Measurements from ENCODE around the gene FAM13A.

The FAM13A gene

DNA sequence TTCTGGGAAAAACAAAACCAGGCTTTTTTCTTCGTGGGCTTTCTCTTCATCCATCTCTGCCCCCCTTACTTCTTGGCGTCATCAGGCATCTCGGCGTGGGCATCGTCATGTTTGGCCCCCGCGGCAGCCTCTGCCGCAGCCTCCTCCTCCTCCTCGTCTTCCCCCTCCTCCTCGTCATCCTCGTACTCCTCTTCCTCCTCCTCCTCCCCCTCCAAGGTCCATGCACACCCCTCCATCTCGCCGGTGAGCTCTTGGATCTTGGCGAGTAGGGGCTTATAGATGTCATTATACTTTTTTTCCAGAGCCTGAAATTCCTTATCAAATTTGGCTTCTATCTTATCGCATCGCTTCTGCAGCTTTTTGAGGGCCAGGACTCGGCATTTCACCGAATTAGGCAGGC is 359.8 kb downstream of the FAM13A start:
- CTCF ChIA-PET, result no interaction called here
- no peak for DNase-seq (ENCODE audit: extremely low spot score)
- POLR2A ChIA-PET, result no interaction called here
- TF ChIP-seq NFRKB (IDR thresholded peaks at IDR 0.05), result no peak
- no peak for TF ChIP-seq TARDBP (IDR thresholded peaks at IDR 0.05)
- TF ChIP-seq CTBP1 (IDR thresholded peaks at IDR 0.05; ENCODE audit: borderline replicate concordance), result no peak
- TF ChIP-seq FOXK2 (IDR thresholded peaks at IDR 0.05), result no peak

DNA sequence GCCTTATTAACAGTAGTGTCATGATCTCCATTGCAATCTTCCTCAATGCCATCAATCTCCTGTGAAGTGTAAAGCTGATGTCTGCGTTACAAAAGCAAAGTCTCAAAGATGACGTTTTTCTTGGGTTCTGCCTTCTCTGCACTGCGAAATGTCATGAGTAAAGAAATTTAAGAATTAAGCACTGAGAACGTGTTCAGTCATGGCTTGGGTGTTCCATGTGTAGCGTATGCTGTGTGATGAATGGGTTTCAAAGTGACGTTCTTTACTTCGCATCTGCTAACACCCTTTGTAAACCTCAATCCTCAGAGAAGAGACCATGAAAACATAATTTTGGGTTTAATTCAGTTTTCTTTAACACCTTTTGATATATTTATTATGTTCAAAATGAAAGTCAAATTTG is 360.4 kb downstream of the FAM13A start:
- no peak for DNase-seq (ENCODE audit: extremely low spot score)
- CTCF ChIA-PET, result no interaction called here
- no peak for TF ChIP-seq FOXA1 (IDR thresholded peaks at IDR 0.05)
- no peak for TF ChIP-seq HDGF (IDR thresholded peaks at IDR 0.05; ENCODE audit: borderline replicate concordance)
- no peak for TF ChIP-seq CTBP1 (IDR thresholded peaks at IDR 0.05; ENCODE audit: borderline replicate concordance)
- no peak for TF ChIP-seq SUZ12 (IDR thresholded peaks at IDR 0.05)
- TF ChIP-seq ARNT (IDR thresholded peaks at IDR 0.05), result no peak
- no peak for TF ChIP-seq SP1 (IDR thresholded peaks at IDR 0.05)
- no peak for TF ChIP-seq NFRKB (IDR thresholded peaks at IDR 0.05)
- TF ChIP-seq L3MBTL2 (conservative IDR thresholded peaks at IDR 0.05), result no peak
- TF ChIP-seq, protein P1, sequence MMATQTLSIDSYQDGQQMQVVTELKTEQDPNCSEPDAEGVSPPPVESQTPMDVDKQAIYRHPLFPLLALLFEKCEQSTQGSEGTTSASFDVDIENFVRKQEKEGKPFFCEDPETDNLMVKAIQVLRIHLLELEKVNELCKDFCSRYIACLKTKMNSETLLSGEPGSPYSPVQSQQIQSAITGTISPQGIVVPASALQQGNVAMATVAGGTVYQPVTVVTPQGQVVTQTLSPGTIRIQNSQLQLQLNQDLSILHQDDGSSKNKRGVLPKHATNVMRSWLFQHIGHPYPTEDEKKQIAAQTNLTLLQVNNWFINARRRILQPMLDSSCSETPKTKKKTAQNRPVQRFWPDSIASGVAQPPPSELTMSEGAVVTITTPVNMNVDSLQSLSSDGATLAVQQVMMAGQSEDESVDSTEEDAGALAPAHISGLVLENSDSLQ (IDR thresholded peaks at IDR 0.05), result no peak
- TF ChIP-seq TARDBP (IDR thresholded peaks at IDR 0.05), result no peak
- no peak for TF ChIP-seq ZNF384 (IDR thresholded peaks at IDR 0.05)
- no peak for TF ChIP-seq ELF4 (IDR thresholded peaks at IDR 0.05)
- no peak for TF ChIP-seq BHLHE40 (IDR thresholded peaks at IDR 0.05; ENCODE audit: borderline replicate concordance)
- no peak for TF ChIP-seq FOXK2 (IDR thresholded peaks at IDR 0.05)
- no peak for TF ChIP-seq FOXM1 (IDR thresholded peaks at IDR 0.05; ENCODE audit: borderline replicate concordance)
- POLR2A ChIA-PET, result no interaction called here

DNA sequence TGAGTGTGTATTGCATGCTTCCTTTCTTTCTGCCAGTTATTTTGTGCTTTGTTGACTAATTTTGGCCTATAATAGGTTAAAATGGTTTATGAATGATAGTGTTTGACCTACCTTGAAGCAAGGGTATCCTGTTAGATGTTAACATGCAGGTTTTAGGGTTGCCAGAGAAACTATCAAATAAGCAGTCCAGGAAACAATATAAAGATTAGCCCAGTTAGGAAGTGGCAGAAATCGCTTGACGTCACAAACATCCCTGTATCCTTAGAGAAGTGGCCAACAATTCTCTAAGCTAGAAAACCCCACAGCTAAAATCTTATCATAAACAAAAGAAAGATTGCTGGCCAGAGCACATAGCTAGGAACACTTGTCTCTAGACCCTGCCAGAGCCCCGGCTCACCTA is 363.2 kb downstream of the FAM13A start:
- no peak for DNase-seq (ENCODE audit: extremely low spot score)
- CTCF ChIA-PET, result interaction anchor here (1.1 kb wide), 1 partner anchor 21 kb away, joined by 3 read pairs; no protein-coding TSS in a partner anchor
- TF ChIP-seq FOXM1 (IDR thresholded peaks at IDR 0.05; ENCODE audit: borderline replicate concordance) (no peak), L3MBTL2 (conservative IDR thresholded peaks at IDR 0.05) (no peak), LEF1 (IDR thresholded peaks at IDR 0.05; ENCODE audit: borderline replicate concordance) (no peak), ZNF384 (IDR thresholded peaks at IDR 0.05) (no peak), SUZ12 (IDR thresholded peaks at IDR 0.05) (no peak), BHLHE40 (IDR thresholded peaks at IDR 0.05; ENCODE audit: borderline replicate concordance) (no peak), TARDBP (IDR thresholded peaks at IDR 0.05) (no peak), NFRKB (IDR thresholded peaks at IDR 0.05) (no peak), ARNT (IDR thresholded peaks at IDR 0.05) (no peak), FOXK2 (IDR thresholded peaks at IDR 0.05) (no peak), FOXA1 (IDR thresholded peaks at IDR 0.05) (no peak), CTBP1 (IDR thresholded peaks at IDR 0.05; ENCODE audit: borderline replicate concordance) (no peak), HDGF (IDR thresholded peaks at IDR 0.05; ENCODE audit: borderline replicate concordance) (no peak), SP1 (IDR thresholded peaks at IDR 0.05) (no peak)
- TF ChIP-seq, protein P1 (IDR thresholded peaks at IDR 0.05), result no peak
- POLR2A ChIA-PET, result no interaction called here

DNA sequence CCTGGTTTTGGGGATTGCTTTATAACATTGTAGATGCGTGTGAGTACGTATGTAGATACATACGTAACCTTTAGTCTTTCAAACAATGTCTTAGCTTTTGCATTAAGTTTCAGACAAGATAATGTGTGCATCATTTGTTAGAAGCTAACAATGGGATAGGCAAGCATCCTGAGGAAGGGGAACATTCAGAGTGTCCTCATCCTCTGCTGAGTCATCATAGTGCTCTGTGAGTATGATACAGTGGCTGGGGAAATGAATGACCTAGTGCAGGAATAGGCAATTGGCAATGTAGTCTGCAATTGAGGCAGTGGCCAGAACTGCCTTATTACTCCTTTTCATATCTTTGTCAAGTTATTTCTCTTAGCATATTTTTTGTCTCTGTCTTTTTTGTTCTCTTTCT is 366.6 kb downstream of the FAM13A start:
- CTCF ChIA-PET, result no interaction called here

DNA sequence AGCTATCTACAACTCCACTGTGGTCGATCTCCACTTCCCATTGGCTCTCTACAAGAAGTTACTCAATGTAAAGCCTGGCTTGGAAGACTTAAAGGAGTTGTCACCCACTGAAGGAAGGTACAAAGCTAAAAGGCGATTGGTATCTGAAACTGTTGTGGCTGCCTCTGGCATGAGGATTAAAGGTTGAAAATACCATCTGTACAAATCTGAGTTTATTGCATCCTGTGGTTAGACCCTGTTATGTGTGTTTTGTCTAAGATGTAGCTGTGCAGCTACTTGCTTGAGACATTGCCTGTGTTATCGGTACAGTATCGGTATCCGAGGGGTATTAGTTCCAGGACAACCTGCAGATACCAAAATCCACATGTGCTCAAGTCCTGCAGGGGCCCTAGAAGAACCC is 375.8 kb downstream of the FAM13A start:
- no peak for DNase-seq (ENCODE audit: extremely low spot score)
- ChIA-PET CTCF (interaction anchor here (0.5 kb wide), 1 partner anchor 71 kb away, joined by 3 read pairs; no protein-coding TSS in a partner anchor), POLR2A (no interaction called here)
- TF ChIP-seq FOXA1 (IDR thresholded peaks at IDR 0.05) (no peak), SP1 (IDR thresholded peaks at IDR 0.05) (no peak), LEF1 (IDR thresholded peaks at IDR 0.05; ENCODE audit: borderline replicate concordance) (no peak), BHLHE40 (IDR thresholded peaks at IDR 0.05; ENCODE audit: borderline replicate concordance) (no peak)

More for the DNA sequence above, 366.6 kb downstream of the FAM13A start:
- DNase-seq (ENCODE audit: extremely low spot score), result no peak
- POLR2A ChIA-PET, result no interaction called here
- no peak for TF ChIP-seq LEF1 (IDR thresholded peaks at IDR 0.05; ENCODE audit: borderline replicate concordance)
- TF ChIP-seq, protein P1 (IDR thresholded peaks at IDR 0.05), result no peak
- no peak for TF ChIP-seq L3MBTL2 (conservative IDR thresholded peaks at IDR 0.05)
- TF ChIP-seq SP1 (IDR thresholded peaks at IDR 0.05), result no peak

All from HEK293T (cell line).